GM12892 (cell line): ENCODE data around the gene TRPM3.

ENCODE experiments used
- DNase-seq: peaks from one replicate; pipeline ENCODE4 v3.0.0; 2011; ENCODE audit not compliant: insufficient read length
- FAIRE-seq: peaks from 2 replicates; lab custom pipeline; 2011; peaks lifted over from hg19 to GRCh38; lab: Jason Lieb, UNC
- POLR2A ChIP-seq: IDR thresholded peaks from 2 replicates; pipeline ENCODE4 v1.6.1; 2011; ENCODE audit warnings: low read depth, low read length, control low read depth
- POLR2AphosphoS5 ChIP-seq: IDR thresholded peaks from 2 replicates; pipeline ENCODE4 v1.6.1; 2011; ENCODE audit warnings: low read depth, low read length, control low read depth
- TAF1 ChIP-seq: IDR thresholded peaks from 2 replicates; pipeline ENCODE4 v1.6.1; 2011; ENCODE audit warnings: low read depth, mild to moderate bottlenecking, control low read depth, low read length, borderline replicate concordance

Gene TRPM3

GRCh38 chr9:70823284-70823683 is 298.1 kb downstream of the TRPM3 start:
- DNase-seq (no peak), FAIRE-seq (no peak)
- TF ChIP-seq TAF1 (no peak), POLR2AphosphoS5 (no peak), POLR2A (no peak)

GRCh38 chr9:70817311-70817710 is 304.1 kb downstream of the TRPM3 start:
- FAIRE-seq (no peak), DNase-seq (no peak)
- TF ChIP-seq POLR2A (no peak), POLR2AphosphoS5 (no peak), TAF1 (no peak)

- DNase-seq: no peak
- TF ChIP-seq TAF1: no peak
- TF ChIP-seq POLR2AphosphoS5: no peak
- TF ChIP-seq POLR2A: no peak
- no peak for FAIRE-seq
Measured at GRCh38 chr9:70816891-70817290, 304.5 kb downstream of the TRPM3 start.

- no peak for FAIRE-seq
- no peak for DNase-seq
- TF ChIP-seq POLR2A (no peak), POLR2AphosphoS5 (no peak), TAF1 (no peak)
Measured at GRCh38 chr9:70816316-70816715, 305.1 kb downstream of the TRPM3 start.

- FAIRE-seq (no peak), DNase-seq (no peak)
- TF ChIP-seq POLR2AphosphoS5: no peak
- no peak for TF ChIP-seq POLR2A
- no peak for TF ChIP-seq TAF1
Measured at GRCh38 chr9:70814597-70814996, 306.8 kb downstream of the TRPM3 start.

GRCh38 chr9:70813141-70813540 is 308.3 kb downstream of the TRPM3 start:
- FAIRE-seq (no peak), DNase-seq (no peak)
- no peak for TF ChIP-seq POLR2AphosphoS5
- no peak for TF ChIP-seq POLR2A
- no peak for TF ChIP-seq TAF1

- DNase-seq: no peak
- TF ChIP-seq TAF1 (no peak), POLR2AphosphoS5 (no peak), POLR2A (no peak)
- no peak for FAIRE-seq
Measured at GRCh38 chr9:70811638-70812037, 309.8 kb downstream of the TRPM3 start.

- no peak for FAIRE-seq
- no peak for DNase-seq
- TF ChIP-seq TAF1: no peak
- no peak for TF ChIP-seq POLR2A
- TF ChIP-seq POLR2AphosphoS5: no peak
Measured at GRCh38 chr9:70806875-70807274, 314.5 kb downstream of the TRPM3 start.

- TF ChIP-seq TAF1 (no peak), POLR2A (no peak), POLR2AphosphoS5 (no peak)
- DNase-seq (no peak), FAIRE-seq (no peak)
Measured at GRCh38 chr9:70805949-70806348, 315.5 kb downstream of the TRPM3 start.

- TF ChIP-seq POLR2A (no peak), TAF1 (no peak), POLR2AphosphoS5 (no peak)
- DNase-seq: no peak
- no peak for FAIRE-seq
Measured at GRCh38 chr9:70802758-70803436, 318.5 kb downstream of the TRPM3 start.

GRCh38 chr9:70802206-70802605 is 319.2 kb downstream of the TRPM3 start:
- no peak for FAIRE-seq
- no peak for DNase-seq

GRCh38 chr9:70801181-70801829 is 320.1 kb downstream of the TRPM3 start:
- no peak for FAIRE-seq
- no peak for DNase-seq

More at GRCh38 chr9:70802206-70802605, 319.2 kb downstream of the TRPM3 start:
- TF ChIP-seq POLR2A (no peak), TAF1 (no peak), POLR2AphosphoS5 (no peak)

More at GRCh38 chr9:70801181-70801829, 320.1 kb downstream of the TRPM3 start:
- TF ChIP-seq POLR2AphosphoS5 (no peak), TAF1 (no peak), POLR2A (no peak)
